Right atrium auricular region (tissue), 2 donors: Measurements from ENCODE around the gene ITGAD. TPM values are rescaled to one million over a fixed set of nuclear protein-coding genes. Genes with fewer than 3 reads are reported as not detected.

Source experiments
- DNase-seq: peaks from one replicate; pipeline ENCODE4 v3.0.0-alpha.2; 2019; ENCODE audit warnings: low spot score
- H3K27ac ChIP-seq, 2 donors: fragments of 200-600 bp; sonication (generic); 1 replicate in 1 of 2; 2 replicates in 1 of 2; pipeline ENCODE4 v1.5.1; 2016 to 2019
- H3K27me3 ChIP-seq, 2 donors: fragments of 200-600 bp; sonication (generic); one replicate each; pipeline versions ENCODE4 v1.5.1 to v1.6.0; 2017 to 2019
- H3K36me3 ChIP-seq: fragments of 200-600 bp; sonication (generic); one replicate; pipeline ENCODE4 v1.5.1; 2016
- H3K4me1 ChIP-seq, 2 donors: fragments of 200-600 bp; sonication (generic); one replicate each; pipeline versions ENCODE4 v1.5.1 to v1.6.0; 2017 to 2019
- H3K4me3 ChIP-seq, 2 donors: fragments of 200-600 bp; sonication (generic); 1 replicate in 1 of 2; 2 replicates in 1 of 2; pipeline ENCODE4 v1.5.1; 2017 to 2019; ENCODE audit warnings: mild to moderate bottlenecking in 1 of 2, moderate library complexity in 1 of 2
- H3K9me3 ChIP-seq, 2 donors: fragments of 200-600 bp; sonication (generic); one replicate each; pipeline ENCODE4 v1.5.1; 2019
- total RNA-seq, 2 donors: library from RNA; depleted of rRNA; stranded (reverse); fragments of >200 nt; gene quantifications; one replicate each; pipeline ENCODE4 v1.1.0, GENCODE V29; 2016
- TF ChIP-seq, protein P1 (sequence below), 2 donors: fragments of 200-600 bp; sonication (generic); IDR thresholded peaks; one replicate each; pipeline ENCODE4 v1.5.1; 2019; ENCODE audit warnings: antibody characterized with exemption in 2 of 2

Gene ITGAD
- total RNA-seq, 2 donors from 2014 or later: not detected

DNA sequence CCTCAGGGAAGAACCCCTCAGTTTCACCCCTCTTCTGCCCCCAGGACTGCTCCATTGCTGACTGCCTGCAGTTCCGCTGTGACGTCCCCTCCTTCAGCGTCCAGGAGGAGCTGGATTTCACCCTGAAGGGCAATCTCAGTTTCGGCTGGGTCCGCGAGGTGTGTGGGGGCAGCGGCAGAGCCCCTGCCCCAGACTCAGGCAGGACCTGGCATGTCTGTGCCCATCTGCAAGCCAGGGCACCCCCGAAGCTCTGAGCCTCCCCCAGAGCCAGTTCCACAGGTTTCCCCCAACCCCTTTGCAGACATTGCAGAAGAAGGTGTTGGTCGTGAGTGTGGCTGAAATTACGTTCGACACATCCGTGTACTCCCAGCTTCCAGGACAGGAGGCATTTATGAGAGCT is 30.7 kb downstream of the ITGAD start:
- no peak overlapping the region for H3K4me3 ChIP-seq
- H3K4me1 ChIP-seq: peaks cover 0 to 7% of the 10 kb centered on the region in 2 donors
- DNase-seq: no peak
- TF ChIP-seq, protein P1, sequence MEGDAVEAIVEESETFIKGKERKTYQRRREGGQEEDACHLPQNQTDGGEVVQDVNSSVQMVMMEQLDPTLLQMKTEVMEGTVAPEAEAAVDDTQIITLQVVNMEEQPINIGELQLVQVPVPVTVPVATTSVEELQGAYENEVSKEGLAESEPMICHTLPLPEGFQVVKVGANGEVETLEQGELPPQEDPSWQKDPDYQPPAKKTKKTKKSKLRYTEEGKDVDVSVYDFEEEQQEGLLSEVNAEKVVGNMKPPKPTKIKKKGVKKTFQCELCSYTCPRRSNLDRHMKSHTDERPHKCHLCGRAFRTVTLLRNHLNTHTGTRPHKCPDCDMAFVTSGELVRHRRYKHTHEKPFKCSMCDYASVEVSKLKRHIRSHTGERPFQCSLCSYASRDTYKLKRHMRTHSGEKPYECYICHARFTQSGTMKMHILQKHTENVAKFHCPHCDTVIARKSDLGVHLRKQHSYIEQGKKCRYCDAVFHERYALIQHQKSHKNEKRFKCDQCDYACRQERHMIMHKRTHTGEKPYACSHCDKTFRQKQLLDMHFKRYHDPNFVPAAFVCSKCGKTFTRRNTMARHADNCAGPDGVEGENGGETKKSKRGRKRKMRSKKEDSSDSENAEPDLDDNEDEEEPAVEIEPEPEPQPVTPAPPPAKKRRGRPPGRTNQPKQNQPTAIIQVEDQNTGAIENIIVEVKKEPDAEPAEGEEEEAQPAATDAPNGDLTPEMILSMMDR (IDR thresholded peaks at IDR 0.05): no peak
- peaks cover 13% of the 10 kb centered on the region for H3K36me3 ChIP-seq
- H3K27me3 ChIP-seq: no peaks in the 10 kb centered on the region
- no peaks in the 10 kb centered on the region for H3K9me3 ChIP-seq
- H3K27ac ChIP-seq: peak overlapping the region; percentile 29 to 39

DNA sequence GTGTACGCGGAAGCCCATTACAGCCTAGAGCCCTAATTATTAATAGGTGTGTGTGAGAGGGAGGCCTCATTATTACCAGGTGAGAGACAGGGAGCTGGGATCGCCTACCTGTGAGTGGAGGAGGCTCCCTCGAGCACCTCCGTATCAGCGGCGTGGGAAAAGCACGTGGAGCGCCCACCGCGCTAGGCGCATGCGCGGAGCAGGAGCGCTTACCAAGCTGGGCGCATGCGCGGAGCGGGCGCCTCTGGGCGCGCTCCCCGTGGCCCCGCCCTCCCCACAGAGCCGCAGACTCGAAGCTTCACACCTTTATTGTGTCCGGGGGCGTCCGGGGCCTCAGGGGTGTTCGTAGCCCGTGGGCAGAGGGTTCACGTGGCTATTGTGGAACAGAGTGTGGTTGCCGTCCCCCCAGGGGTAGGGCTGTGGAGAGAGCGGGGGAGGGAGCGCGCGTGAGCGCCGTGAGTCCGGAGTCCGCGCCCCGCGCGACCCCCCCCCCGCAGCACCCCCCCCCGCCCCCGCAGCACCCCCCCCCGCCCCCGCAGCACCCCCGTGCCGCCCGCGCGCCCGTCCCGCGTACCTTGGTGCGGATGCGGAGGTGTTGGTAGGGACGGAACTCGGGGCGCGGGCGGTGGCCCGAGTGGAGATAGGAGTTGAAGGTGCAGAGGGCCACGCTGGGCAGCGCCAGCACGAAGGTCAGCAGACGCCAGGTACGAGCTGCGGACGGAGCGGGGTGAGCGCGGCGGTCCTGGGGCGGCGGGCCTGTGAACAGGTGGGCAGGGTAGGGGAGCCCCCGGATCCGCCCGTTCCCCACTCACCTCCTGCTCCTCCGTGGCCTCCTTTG is 34.5 kb downstream of the ITGAD start:
- Histone ChIP-seq H3K4me1 (peaks cover 0 to 21% of the 10 kb centered on the region in 2 donors), H3K36me3 (peaks cover 13% of the 10 kb centered on the region), H3K4me3 (peak overlapping the region; percentile 54 to 59), H3K27ac (peak overlapping the region; percentile 91 to 95), H3K9me3 (no peaks in the 10 kb centered on the region), H3K27me3 (no peaks in the 10 kb centered on the region)
- no peak for DNase-seq
- TF ChIP-seq, protein P1 (IDR thresholded peaks at IDR 0.05): no peak

DNA sequence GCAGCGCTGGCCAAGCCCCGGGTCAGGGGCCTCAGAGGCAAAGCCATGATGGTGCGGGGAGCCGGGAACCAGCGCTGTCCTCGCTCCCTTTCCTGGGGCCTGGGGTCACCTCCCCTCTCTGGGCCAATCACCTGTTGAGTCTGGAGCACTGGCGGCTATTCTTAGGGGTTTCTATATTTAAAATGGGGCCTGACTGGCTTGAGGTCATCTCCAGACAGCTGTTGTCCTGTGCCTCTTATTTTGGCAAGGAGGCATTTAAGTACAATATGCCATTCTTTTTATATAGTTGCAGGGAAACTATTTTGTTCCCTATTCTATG is 35.1 kb downstream of the ITGAD start, which contains the start of gene COX6A2:
COX6A2 (minus strand) TSS at position 82 of the 319 bp plus-strand sequence; CDS start at position 47, 35 bp downstream.
- TF ChIP-seq, protein P1 (IDR thresholded peaks at IDR 0.05): no peak
- peaks cover 0 to 21% of the 10 kb centered on the region in 2 donors for H3K4me1 ChIP-seq
- peaks cover 13% of the 10 kb centered on the region for H3K36me3 ChIP-seq
- no peaks in the 10 kb centered on the region for H3K27me3 ChIP-seq
- no peak for DNase-seq
- peak within 1 kb of the TSS; percentile 54 to 59 for H3K4me3 ChIP-seq
- H3K27ac ChIP-seq: peak within 1 kb of the TSS; percentile 91 to 95
- H3K9me3 ChIP-seq: no peaks in the 10 kb centered on the region

DNA sequence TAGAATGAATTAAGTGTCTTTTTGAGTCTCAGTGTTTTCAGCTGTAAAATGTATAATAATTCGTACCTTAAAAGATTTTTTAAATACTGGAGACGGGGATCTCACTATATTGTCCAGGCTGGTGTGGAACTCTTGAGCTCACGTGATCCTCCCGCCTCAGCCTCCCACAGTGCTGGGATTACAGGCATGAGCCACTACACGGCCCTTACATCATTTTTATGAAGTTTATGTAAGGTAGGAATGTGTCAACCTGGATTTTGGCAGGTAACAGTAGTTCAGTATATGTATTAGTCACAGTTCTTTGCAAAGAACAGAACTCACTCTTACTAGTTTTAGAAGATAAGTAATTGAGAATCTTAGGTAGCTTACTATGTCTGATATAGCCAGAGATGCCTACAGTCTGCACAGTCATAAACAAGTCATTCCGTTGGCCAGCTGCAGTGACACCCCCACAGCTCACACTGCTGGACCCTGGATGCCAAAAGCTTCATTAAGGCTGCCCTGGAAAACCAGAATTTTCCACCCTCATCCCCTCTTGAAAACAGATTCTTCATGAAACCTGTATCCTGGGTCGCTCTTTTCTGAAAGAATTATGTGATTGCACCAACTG is 35.6 kb downstream of the ITGAD start:
- H3K27me3 ChIP-seq: no peaks in the 10 kb centered on the region
- DNase-seq: no peak
- H3K9me3 ChIP-seq: no peaks in the 10 kb centered on the region
- H3K4me3 ChIP-seq: peak overlapping the region in 1 of 2 donors; percentile 54
- peaks cover 13% of the 10 kb centered on the region for H3K36me3 ChIP-seq
- TF ChIP-seq, protein P1 (IDR thresholded peaks at IDR 0.05): no peak
- H3K4me1 ChIP-seq: peaks cover 0 to 24% of the 10 kb centered on the region in 2 donors
- peak overlapping the region; percentile 91 to 95 for H3K27ac ChIP-seq

DNA sequence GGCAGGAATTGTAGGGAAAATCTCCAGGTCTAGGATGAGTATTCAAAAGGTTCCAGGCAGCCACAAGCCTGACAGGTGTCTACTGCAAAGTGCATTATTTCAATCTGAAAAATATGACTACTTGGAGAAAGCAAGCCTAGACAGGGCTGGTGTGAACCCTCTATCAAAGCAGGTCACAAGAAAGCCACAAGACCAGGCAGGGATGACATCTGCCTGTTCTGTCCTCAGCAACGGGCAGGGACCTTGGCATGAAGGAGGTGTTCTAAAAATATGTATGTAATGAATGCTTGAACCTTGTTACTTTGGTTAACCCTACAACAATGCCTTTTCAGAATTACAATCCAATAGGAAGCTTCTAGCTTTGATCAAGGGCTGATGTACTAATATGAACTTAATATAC is 36.2 kb downstream of the ITGAD start:
- Histone ChIP-seq H3K27me3 (no peaks in the 10 kb centered on the region), H3K4me3 (peak overlapping the region in 1 of 2 donors; percentile 1), H3K9me3 (no peaks in the 10 kb centered on the region), H3K4me1 (peaks cover 0 to 26% of the 10 kb centered on the region in 2 donors), H3K36me3 (peaks cover 13% of the 10 kb centered on the region), H3K27ac (peak overlapping the region; percentile 91 to 95)
- DNase-seq: no peak
- TF ChIP-seq, protein P1 (IDR thresholded peaks at IDR 0.05): no peak
